OCI-LY1 (cell line): ENCODE data around the gene MYMX.

ENCODE experiments used
- CTCF ChIP-seq: fragments of 200-600 bp; sonication (generic), shearing (Covaris generic); IDR thresholded peaks from 2 replicates; pipeline ENCODE4 v1.5.1; 2017; ENCODE audit warnings: mild to moderate bottlenecking, antibody characterized with exemption, low read length, moderate library complexity, mixed read lengths
- EZH2 ChIP-seq: fragments of 200-600 bp; sonication (generic), shearing (Covaris generic); IDR thresholded peaks from 2 replicates; pipeline ENCODE4 v1.8.0; 2017; ENCODE audit warnings: borderline replicate concordance, mixed run types, mild to moderate bottlenecking, antibody characterized with exemption, low read length, moderate library complexity, mixed read lengths

DNA sequence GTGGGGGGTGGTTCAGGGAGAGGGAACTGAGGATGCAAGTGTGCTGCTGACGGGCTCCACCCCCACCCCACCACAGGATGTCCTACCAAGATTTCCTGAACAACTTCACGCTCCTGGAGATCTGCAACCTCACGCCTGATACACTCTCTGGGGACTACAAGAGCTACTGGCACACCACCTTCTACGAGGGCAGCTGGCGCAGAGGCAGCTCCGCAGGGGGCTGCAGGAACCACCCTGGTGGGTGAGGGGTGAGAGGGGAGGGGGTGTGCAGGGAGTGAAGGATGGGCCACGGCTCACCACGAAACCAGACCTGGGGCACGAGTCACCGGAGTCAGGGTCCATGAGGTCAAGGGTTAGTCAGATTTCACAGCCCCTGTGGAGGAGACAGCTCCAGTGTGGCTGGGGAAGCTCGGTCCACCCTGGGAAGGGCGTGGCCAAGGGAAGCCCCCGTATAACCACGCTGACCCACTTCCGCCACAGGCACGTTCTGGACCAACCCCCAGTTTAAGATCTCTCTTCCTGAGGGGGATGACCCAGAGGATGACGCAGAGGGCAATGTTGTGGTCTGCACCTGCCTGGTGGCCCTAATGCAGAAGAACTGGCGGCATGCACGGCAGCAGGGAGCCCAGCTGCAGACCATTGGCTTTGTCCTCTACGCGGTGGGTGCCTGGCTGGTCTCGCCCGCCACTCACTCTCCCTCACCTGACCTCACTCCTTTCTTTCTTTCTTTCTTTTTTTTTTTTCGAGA lies 39.8 kb upstream of the MYMX start:
- TF ChIP-seq CTCF = no peak
- TF ChIP-seq EZH2 = no peak
